Suppressor macrophage treated with lipopolysaccharide for 1 hour (primary cell): Measurements from ENCODE around the gene ATP6V0E2.

Source experiments
- DNase-seq, 3 donors: peaks; one replicate each; pipeline ENCODE4 v3.0.0-alpha.2; 2020 to 2022

ATP6V0E2 gene

DNA sequence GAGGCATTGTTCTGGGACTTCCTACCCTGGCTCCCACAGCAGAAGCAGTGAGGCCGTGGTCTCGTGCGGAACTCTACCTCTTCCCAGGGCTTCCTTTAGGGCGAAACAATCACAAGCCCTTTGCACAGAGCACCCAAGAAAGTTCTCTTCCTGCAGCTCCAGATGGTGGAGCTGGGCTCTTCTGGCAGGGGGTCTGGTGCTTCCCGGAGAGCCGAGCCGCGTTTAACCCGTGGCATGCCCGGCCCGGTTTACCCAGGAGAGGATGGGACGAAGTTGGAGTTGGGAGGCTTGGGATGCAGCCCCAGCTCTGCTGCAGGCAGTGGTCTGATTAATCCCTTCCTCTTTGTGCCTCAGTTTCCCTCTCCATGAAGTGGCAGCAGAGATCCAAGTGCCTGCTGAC lies 9.0 kb upstream of the ATP6V0E2 start:
- no peak for DNase-seq

DNA sequence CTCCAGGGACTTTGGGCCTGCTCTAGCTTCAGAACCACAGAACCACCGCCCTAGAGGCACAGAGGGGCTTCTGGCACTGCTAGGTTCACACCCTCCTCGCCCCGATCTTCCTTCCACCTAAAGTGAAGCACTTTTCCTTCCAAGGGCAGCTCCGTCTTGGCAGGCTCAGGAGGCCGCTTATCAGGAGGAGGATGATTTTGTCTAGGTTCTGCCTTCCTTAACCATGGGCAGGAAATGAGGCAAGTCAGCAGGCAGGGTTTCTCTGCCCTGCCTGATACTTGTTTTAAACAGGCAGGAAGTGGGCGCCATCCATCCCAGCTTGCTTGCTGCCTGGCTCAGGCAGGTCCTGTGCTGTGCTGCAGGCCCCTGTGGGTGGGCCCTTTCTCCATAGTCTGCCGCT lies 8.3 kb upstream of the ATP6V0E2 start:
- no peak for DNase-seq

DNA sequence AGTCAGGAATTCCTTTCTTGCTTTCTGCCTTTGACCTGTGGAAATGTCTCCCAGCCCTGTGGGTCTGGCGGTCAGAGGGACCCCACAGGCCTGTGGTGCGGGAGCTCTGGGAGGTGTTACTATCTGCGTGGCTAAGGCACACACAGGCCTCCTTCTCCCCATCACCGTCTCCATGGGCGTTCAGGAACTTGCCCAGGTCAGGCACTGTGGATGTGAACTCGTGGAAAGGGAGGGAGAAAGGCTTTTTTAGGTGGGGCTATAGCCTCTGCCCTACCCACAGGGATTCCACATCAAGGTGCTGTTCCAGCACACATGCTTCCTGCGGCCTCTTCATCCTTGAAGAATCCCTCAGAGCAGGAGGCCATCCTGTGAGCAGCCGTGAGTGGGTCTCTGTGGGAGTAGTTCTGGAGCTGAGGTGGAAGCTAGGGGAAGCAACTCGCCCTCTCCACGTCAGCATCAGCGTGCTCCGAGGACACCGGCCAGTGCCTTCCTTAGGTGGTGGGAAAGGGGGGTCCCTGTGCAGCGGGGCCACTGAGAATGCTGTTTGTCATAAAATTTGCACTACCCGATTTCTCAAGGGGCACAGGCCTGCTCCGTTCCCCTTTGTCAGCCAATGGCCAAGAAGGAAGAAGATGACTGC lies 7.5 kb upstream of the ATP6V0E2 start:
- DNase-seq = peak in 2 of 3 donors; percentile 12 to 25

DNA sequence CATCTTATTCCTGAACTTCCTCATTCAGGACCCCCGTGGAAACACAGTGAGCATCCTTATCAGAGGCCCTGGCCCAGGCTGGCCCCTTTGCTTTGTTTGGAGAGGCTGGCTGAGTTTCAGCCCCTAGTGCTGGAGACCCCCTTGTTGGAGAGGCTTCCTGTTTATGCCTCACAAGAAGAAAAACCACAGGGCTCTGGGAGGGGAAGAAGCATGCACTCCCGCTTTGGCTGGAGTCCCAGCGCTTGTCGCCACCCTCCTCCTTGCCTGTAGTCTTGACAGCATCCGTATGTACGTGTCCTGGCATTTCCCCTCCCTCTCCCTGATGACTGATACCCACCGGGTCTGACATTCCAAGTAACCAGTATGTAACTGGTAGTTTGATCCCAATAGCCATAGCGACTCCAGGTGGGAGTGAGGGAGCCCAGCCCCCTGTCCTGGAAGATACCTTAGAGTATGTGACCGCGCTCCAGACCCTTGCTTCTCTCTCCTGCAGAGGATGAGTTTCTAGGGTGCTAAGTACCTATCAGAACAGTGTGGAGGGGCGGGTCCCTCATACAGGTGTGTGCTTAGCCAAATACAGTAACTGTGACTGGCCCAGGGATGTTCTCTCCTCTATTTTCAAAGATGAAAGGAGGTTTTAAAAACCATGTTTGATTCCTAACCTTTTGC lies 6.9 kb upstream of the ATP6V0E2 start:
- DNase-seq = peak; percentile 47 to 69 (median 60)

- no peak for DNase-seq
Observed at GRCh38 chr7:149867762-149868622, 5.8 kb upstream of the ATP6V0E2 start.

GRCh38 chr7:149868623-149869290 lies 5.0 kb upstream of the ATP6V0E2 start:
- no peak for DNase-seq

DNA sequence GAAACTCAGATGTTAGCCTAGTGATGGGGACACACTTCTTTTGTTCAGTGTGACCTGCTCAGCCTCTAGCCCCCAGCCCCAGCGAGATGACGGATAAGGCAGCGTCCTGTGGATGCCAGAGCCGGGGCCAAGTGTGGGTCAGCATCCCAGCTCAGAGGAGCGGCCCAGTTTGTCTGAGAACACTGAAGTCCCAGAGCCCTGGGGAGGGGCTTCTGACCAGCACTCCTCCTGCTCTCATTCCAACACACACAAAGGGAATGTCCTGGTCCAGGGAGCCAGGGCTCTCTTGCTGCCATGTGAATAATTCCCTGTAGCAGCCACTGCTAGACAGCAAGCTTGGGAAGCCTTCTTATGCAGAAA lies 4.5 kb upstream of the ATP6V0E2 start:
- no peak for DNase-seq

- DNase-seq = no peak
Observed at GRCh38 chr7:149869867-149870266, 3.9 kb upstream of the ATP6V0E2 start.

DNA sequence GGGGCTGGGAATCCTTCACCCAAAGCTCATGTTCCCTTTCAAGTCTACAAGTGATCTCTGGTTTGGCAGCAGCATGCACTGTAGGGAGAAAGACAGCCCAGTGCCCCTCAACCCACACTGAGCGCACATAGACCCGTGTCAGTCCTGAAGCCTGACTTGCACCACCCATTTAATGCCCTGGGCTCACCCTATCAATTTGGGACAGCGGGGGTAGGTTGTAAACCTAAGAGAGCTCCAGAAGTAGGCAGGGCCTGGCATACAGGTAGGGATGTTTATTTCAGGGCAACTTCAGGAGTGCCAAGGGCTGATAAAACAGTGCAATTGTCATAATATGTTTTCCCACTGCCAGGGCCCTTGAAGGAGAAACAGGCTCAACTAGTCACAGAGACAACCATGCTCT lies 3.5 kb upstream of the ATP6V0E2 start:
- DNase-seq = no peak

DNA sequence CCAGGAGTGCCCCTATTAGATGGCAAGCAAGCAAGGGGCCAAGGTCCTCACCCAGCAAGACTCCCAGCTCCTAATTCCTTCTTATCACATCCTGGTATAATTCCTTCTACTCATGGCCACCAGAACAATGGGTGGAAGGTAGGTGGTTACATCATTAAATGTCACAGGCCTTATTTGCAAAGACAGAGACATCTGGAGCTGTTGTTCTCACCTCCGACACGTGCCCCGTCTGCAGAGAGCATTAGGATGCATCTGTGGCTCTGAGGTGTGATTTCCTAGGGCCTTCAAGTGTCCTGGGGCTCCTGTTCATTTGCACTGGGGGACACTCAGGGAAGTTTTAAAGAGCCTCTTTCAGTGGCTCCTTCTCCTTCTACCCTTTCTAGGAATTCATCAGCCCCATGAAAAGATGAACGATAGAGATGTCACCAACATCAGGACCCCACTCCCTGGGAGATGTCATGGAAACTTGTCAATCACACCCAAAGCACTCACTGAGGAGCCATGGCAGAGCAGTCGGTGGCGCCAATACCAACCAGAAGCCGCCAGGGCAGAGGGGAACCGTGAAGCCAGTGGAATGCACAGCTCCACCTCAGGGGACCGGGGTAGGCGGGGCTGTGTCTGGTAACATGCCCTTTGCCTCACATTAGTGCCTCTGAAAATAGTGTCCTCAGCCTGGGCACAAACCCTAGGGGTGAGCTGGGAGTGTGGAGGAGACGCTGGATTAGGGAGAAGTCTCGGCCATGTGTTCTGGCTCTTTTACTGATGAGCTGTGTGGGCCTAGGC lies 2.9 kb upstream of the ATP6V0E2 start:
- DNase-seq = no peak

GRCh38 chr7:149871576-149871975 lies 2.2 kb upstream of the ATP6V0E2 start:
- no peak for DNase-seq

DNA sequence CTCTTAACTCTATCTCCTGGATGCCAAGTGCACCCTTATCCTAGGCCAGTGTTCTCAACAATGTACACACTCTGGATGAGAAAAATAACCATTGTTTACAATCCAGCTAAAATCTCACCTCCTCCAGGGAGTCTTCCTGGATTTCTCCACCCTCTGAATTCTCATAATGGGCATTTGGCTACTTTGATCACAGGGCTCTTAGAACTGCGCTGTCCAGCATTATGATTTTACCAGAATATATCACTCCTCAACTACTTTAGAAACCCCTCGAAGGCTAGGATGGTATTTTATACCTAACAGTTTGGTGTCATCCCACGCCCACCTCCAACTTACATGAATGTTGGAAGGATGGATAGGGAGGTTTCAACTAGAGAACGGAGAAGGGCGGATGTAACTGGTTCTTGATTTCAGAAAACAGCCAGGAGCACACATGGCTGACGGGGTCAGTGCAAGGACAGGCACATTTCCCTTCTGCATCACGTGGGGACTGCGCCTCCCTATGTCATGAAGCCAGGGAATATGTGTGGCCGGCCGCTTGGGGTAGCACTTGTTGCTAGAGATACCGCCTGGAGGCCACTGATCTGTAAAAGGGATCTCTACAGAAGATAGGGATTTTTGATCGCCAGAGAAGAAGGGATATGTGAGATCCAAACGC lies 1.2 kb upstream of the ATP6V0E2 start:
- DNase-seq = peak; percentile 84 to 89 (median 87)

DNA sequence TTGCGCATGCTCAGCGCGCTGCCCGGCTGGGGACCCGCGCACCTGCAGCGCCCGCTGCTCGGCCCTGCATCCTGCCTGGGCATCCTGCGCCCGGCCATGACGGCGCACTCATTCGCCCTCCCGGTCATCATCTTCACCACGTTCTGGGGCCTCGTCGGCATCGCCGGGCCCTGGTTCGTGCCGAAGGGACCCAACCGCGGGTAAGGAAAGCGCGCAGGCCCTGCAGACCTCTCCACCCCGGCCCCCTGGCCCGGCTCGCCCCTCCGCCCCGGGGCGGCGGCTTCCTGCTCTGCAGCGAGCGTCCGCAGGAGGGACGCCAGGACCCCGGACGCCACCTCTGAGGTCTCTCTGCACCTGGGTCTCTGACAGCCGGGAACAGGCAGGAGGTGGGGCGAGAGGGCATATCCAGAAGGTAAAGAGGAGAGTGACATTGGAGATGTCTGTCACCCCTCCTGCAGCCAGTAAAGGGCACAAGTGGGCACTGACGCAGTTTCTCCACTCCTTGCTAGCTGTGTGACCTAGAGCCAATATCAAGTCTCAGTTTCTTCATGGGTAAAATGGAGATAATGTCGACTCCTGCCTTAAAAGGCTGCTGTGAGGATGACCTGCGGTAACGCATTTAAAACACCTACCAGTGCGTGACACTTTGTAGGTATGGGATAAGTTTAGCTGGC lies 338 bp downstream of the ATP6V0E2 start:
- DNase-seq = no peak

DNA sequence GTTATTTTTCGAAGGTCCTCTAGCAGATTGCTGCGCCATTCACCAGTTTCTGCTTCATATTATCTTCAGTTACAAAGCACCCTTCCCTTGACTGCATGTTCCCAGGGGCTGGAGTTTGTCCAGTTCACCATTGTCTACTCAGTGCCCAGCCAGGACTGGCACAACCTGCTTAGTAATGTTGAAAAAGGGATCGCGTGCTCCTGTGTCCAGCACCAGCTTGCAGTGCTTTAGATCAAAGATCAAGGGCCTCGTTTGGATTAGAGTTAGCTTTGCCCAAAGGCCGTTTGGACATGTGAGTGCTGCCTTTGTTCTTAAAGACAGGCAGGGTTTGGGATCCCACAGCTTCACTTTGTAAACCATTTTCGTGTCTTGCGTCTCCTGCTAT lies 867 bp downstream of the ATP6V0E2 start:
- no peak for DNase-seq

DNA sequence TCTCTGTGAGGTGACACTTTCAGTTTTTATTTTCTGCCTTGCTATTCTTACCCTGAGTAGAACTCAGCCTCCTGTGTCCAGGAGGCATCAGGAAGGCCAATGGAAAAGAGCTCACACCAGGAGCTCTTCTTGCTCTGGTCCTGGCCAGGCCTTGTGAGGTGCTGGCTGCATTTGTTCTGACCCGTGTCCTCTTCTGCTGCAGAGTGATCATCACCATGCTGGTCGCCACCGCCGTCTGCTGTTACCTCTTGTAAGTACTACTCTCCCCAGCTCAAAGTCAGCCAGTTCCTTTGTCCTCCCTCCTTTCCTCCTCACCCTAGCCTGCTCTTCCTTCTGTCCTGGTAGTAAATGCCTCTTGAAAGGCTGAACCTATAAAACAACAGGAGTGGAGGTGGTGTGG lies 1.6 kb downstream of the ATP6V0E2 start:
- no peak for DNase-seq

DNA sequence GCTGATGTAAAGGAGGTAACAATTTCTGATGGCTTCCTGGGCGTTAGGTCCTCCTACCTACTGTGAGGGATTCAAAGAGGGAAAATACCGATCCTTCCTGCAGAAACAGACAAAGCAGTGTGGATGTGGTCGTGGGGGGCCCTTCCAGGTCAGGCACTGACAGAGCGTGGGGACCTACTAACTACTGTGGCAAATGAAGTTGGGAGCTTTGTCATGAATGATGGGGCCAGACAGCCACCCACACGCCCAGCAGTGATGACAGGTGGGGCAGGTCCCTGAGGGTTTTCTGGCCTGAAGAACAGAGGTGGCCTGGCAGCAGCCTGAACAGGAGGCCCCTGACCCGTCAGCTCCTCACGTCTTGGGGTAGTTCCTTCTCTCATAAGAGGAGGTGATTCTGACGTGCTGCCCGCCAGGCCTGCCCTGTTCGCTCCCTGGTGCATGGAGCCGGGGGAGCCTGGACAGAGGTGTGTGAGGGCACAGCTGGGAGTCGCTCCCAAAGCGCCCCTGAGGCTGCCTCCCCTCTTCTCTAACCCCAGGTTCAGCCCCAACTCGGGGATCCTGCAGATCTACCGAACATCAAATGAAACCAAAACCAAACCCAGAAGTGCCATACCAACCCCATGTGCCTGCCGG lies 4.2 kb downstream of the ATP6V0E2 start:
- no peak for DNase-seq

DNA sequence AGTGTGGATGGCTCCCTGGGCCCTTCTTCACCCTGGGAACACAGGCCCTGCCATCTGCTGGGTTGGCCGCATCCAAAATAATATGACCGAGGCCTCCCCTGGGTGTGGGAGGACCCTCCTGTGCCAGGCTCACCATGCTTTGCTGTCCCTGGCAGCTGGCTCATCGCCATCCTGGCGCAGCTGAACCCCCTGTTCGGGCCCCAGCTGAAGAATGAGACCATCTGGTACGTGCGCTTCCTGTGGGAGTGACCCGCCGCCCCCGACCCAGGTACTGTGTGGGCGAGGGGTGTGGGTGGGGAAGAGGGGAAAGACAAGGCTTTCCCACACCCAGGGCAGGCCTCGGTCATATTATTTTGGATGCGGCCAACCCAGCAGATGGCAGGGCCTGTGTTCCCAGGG lies 4.8 kb downstream of the ATP6V0E2 start:
- no peak for DNase-seq

GRCh38 chr7:149879271-149879743 lies 5.5 kb downstream of the ATP6V0E2 start:
- DNase-seq = no peak

DNA sequence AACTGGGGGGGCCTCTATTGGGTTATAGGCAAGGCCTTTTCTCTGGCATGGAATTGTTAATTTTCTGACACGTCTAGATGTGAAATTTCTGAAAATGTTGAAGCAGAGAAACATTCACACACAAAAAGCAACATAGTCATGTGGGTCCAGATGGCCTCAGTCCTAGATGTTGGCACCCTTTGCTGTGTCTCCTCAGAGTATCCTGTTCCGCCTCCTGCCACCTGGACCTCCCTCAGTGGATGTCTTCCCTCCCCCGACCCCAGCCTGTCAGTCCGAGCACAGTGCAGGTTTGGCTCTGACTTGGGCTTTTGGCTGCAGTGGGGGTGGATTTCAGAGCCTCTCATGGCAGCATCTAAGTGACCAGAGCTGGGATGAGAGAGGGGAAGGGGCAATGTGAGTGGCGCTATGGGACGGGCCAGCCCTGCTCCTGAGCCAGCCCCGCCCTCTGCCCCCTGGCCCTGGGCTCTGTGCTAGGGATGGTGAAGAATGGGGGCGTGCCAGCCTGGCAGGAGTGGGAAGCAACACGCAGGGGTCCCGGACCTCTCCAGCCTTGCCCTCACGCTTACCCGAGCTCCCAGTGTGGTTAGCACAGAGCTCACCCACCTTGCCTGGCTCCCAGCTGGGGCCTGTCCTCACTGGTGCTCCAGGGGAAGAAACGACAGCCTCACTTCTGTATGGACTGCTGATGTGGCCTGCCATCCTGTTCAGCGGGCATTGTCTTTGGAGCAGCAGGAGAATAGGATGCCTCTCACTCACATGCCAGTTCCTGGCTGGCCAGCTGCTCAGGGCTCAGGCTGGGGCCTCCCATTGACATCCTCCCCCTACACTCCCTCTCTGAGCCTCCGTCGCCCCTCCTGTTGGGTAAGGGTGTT lies 6.2 kb downstream of the ATP6V0E2 start:
- DNase-seq = peak in 1 of 3 donors; percentile 12
